SK-N-SH treated with all-trans-retinoic acid at 6 μM for 48 hours (cell line): Measurements from ENCODE around the gene MYO16.

ENCODE experiments used
- ARNTL ChIP-seq: fragments of 450-650 bp; formaldehyde crosslinking; IDR thresholded peaks from 2 replicates; pipeline ENCODE4 v1.5.0; 2020; ENCODE audit warnings: low read depth, mild to moderate bottlenecking, moderate library complexity, borderline replicate concordance
- BACH2 ChIP-seq: fragments of 250-450 bp; sonication (Bioruptor Pico); IDR thresholded peaks from 2 replicates; pipeline ENCODE4 v1.9.0; 2021; ENCODE audit warnings: mild to moderate bottlenecking, borderline replicate concordance
- CSDC2 ChIP-seq: fragments of 250-450 bp; sonication (Bioruptor Pico); IDR thresholded peaks from 2 replicates; pipeline ENCODE4 v1.5.0; 2020; ENCODE audit warnings: mild to moderate bottlenecking, moderate library complexity
- ISL1 ChIP-seq: fragments of 250-450 bp; sonication (Bioruptor Pico); IDR thresholded peaks from 2 replicates; pipeline ENCODE4 v2.1.2; 2022; ENCODE audit warnings: mild to moderate bottlenecking, moderate library complexity
- POU6F1 ChIP-seq: fragments of 250-450 bp; sonication (Bioruptor Pico); IDR thresholded peaks from 2 replicates; pipeline ENCODE4 v1.8.0; 2021; ENCODE audit warnings: low read depth, mild to moderate bottlenecking, moderate library complexity, borderline replicate concordance
- RARB ChIP-seq: fragments of 250-450 bp; sonication (Bioruptor Pico); IDR thresholded peaks from 2 replicates; pipeline ENCODE4 v1.8.0; 2021; ENCODE audit warnings: mild to moderate bottlenecking, moderate library complexity
- SNAI2 ChIP-seq: fragments of 250-450 bp; sonication (Bioruptor Pico); IDR thresholded peaks from 2 replicates; pipeline ENCODE4 v1.5.0; 2020; ENCODE audit warnings: mild to moderate bottlenecking, moderate library complexity
- TCF4 ChIP-seq: fragments of 250-450 bp; sonication (Bioruptor Pico); IDR thresholded peaks from 2 replicates; pipeline ENCODE4 v1.8.0; 2021; ENCODE audit warnings: mild to moderate bottlenecking, moderate library complexity, borderline replicate concordance
- ZFP3 ChIP-seq: fragments of 250-450 bp; sonication (Bioruptor Pico); IDR thresholded peaks from 2 replicates; pipeline ENCODE4 v1.5.0; 2020; ENCODE audit warnings: mild to moderate bottlenecking, moderate library complexity
- ZFP30 ChIP-seq: fragments of 450-650 bp; formaldehyde crosslinking; IDR thresholded peaks from 2 replicates; pipeline ENCODE4 v1.5.0; 2022; ENCODE audit warnings: mild to moderate bottlenecking, moderate library complexity
- ZNF565 ChIP-seq: fragments of 450-650 bp; formaldehyde crosslinking; conservative IDR thresholded peaks from 2 replicates; pipeline ENCODE4 v1.5.0; 2020; ENCODE audit warnings: low read depth, mild to moderate bottlenecking, moderate library complexity
- TF ChIP-seq, protein P1 (sequence below): fragments of 250-450 bp; sonication (Bioruptor Pico); IDR thresholded peaks from 2 replicates; pipeline ENCODE4 v1.8.0; 2020; ENCODE audit warnings: mild to moderate bottlenecking, moderate library complexity, borderline replicate concordance
- TF ChIP-seq, protein P2 (sequence below): fragments of 250-450 bp; sonication (Bioruptor Pico); IDR thresholded peaks from 2 replicates; pipeline ENCODE4 v1.5.1; 2021; ENCODE audit warnings: mild to moderate bottlenecking, moderate library complexity
- TF ChIP-seq, protein P3 (sequence below): fragments of 250-450 bp; sonication (Bioruptor Pico); IDR thresholded peaks from 2 replicates; pipeline ENCODE4 v1.5.1; 2020; ENCODE audit warnings: low read depth, mild to moderate bottlenecking, moderate library complexity

DNA sequence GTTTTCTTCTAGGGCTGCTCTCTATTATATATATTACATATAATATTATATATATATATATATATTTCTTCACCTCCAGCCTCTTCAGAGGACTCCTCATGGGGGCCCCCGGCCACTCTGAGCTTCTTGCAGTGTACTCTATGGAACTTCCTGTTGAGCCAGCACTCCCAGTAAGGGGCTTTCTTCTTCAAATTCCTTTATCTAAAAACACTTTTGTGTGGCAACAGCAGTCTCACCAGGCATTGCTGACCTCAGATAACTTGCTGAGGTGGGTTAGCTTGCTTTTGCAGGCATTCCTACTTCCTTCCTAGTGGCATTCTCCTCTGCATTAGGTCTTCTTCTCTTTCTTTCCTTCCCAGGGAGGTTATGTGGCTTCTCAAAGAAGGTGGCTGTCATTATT, 381.5 kb downstream of the MYO16 start:
- TF ChIP-seq, protein P1, sequence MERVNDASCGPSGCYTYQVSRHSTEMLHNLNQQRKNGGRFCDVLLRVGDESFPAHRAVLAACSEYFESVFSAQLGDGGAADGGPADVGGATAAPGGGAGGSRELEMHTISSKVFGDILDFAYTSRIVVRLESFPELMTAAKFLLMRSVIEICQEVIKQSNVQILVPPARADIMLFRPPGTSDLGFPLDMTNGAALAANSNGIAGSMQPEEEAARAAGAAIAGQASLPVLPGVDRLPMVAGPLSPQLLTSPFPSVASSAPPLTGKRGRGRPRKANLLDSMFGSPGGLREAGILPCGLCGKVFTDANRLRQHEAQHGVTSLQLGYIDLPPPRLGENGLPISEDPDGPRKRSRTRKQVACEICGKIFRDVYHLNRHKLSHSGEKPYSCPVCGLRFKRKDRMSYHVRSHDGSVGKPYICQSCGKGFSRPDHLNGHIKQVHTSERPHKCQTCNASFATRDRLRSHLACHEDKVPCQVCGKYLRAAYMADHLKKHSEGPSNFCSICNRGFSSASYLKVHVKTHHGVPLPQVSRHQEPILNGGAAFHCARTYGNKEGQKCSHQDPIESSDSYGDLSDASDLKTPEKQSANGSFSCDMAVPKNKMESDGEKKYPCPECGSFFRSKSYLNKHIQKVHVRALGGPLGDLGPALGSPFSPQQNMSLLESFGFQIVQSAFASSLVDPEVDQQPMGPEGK, result no peak
- TF ChIP-seq RARB (CRISPR knock-in tag) (no peak), ISL1 (no peak), ZNF565 (no peak), ARNTL (CRISPR knock-in tag) (no peak), TCF4 (CRISPR knock-in tag) (no peak), ZFP3 (CRISPR knock-in tag) (no peak), ZFP30 (CRISPR knock-in tag) (no peak), SNAI2 (CRISPR knock-in tag) (no peak), POU6F1 (CRISPR knock-in tag) (no peak), BACH2 (CRISPR knock-in tag) (no peak), CSDC2 (no peak)
- TF ChIP-seq, protein P2, sequence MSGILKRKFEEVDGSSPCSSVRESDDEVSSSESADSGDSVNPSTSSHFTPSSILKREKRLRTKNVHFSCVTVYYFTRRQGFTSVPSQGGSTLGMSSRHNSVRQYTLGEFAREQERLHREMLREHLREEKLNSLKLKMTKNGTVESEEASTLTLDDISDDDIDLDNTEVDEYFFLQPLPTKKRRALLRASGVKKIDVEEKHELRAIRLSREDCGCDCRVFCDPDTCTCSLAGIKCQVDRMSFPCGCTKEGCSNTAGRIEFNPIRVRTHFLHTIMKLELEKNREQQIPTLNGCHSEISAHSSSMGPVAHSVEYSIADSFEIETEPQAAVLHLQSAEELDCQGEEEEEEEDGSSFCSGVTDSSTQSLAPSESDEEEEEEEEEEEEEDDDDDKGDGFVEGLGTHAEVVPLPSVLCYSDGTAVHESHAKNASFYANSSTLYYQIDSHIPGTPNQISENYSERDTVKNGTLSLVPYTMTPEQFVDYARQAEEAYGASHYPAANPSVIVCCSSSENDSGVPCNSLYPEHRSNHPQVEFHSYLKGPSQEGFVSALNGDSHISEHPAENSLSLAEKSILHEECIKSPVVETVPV, result no peak
- TF ChIP-seq, protein P3, sequence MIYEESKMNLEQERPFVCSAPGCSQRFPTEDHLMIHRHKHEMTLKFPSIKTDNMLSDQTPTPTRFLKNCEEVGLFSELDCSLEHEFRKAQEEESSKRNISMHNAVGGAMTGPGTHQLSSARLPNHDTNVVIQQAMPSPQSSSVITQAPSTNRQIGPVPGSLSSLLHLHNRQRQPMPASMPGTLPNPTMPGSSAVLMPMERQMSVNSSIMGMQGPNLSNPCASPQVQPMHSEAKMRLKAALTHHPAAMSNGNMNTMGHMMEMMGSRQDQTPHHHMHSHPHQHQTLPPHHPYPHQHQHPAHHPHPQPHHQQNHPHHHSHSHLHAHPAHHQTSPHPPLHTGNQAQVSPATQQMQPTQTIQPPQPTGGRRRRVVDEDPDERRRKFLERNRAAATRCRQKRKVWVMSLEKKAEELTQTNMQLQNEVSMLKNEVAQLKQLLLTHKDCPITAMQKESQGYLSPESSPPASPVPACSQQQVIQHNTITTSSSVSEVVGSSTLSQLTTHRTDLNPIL (CRISPR knock-in tag), result no peak
